HL-60 (cell line): ENCODE measurements around the gene MRPL42.

ENCODE experiments used
- DNase-seq, 2 experiments: peaks; one replicate each; pipeline ENCODE4 v3.0.0-alpha.2; 2010 to 2020; ENCODE audit warnings: low read depth in 1 of 2, low spot score in 1 of 2
- H3K27ac ChIP-seq: fragments of 250-450 bp; sonication (Bioruptor Pico); replicated peaks from 2 replicates; pipeline ENCODE4 v1.5.1; 2020; ENCODE audit warnings: mild to moderate bottlenecking, moderate library complexity
- H3K27me3 ChIP-seq: fragments of 250-450 bp; sonication (Bioruptor Pico); 2 replicates; pipeline ENCODE4 v1.5.1; 2021; ENCODE audit warnings: mild to moderate bottlenecking, moderate library complexity; ENCODE audit not compliant: insufficient read depth, poor library complexity, severe bottlenecking
- H3K4me3 ChIP-seq: replicated peaks from 2 replicates; pipeline ENCODE4 v1.5.1; 2011; ENCODE audit warnings: mild to moderate bottlenecking, control low read depth, low read length; ENCODE audit not compliant: insufficient read depth
- GABPA ChIP-seq: IDR thresholded peaks from 2 replicates; pipeline ENCODE4 v1.6.1; 2012; ENCODE audit warnings: low read depth
- POLR2AphosphoS5 ChIP-seq: IDR thresholded peaks from 2 replicates; pipeline ENCODE4 v1.6.1; 2012; ENCODE audit warnings: low read depth
- SPI1 ChIP-seq: IDR thresholded peaks from 2 replicates; pipeline ENCODE4 v1.6.1; 2012; ENCODE audit warnings: low read depth, mild to moderate bottlenecking, borderline replicate concordance
- TF ChIP-seq, protein P1 (sequence below): IDR thresholded peaks from 2 replicates; pipeline ENCODE4 v1.6.1; 2012; ENCODE audit warnings: low read depth; ENCODE audit not compliant: insufficient replicate concordance
- TF ChIP-seq, protein P2 (sequence below): IDR thresholded peaks from one replicate; pipeline ENCODE4 v1.5.1; 2011; ENCODE audit warnings: low read length, control low read depth, inconsistent platforms; ENCODE audit not compliant: insufficient read depth

The MRPL42 gene

DNA sequence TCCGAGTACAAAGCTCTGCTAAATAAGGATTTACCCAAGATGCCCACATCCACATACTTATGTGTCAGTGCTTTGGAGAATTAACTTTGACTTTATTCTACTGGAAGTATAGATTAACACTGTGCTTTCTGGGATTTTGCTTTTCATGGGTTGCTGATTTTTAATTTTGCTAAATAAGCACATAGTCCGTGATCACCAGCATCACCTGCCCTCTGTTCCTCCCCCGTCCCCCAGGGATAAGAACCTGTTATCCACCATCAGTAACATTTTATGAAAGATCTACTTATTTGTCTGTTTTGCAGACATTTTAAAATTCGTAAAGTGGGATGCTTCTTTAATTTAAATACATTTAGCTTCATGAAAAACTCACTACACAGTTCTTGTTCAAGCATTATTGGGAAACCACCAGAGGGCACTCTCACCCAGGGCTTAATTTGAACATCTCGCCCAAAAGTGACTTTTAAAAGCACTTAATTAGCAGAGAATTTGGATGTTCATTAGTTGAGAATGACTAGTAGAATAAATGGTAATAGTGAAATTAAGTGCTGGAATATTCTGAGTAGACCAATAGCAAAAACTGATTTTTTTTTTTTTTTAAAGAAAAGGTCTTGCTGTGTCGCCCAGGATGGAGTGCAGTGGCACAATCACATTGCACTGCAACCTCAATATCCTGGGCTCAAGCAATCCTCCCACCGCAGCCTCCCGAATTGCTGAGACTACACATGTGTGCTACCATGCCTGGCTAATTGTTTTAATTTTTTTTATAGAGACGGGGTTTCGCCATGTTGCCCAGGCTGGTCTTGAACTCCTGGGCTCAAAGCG is 35.7 kb downstream of the MRPL42 start:
- Histone ChIP-seq H3K27ac (no peak overlapping the region), H3K4me3 (no peak overlapping the region), H3K27me3 (no peaks in the 10 kb centered on the region)
- DNase-seq = peak in 1 of 2 experiments; percentile 31
- TF ChIP-seq, protein P1, sequence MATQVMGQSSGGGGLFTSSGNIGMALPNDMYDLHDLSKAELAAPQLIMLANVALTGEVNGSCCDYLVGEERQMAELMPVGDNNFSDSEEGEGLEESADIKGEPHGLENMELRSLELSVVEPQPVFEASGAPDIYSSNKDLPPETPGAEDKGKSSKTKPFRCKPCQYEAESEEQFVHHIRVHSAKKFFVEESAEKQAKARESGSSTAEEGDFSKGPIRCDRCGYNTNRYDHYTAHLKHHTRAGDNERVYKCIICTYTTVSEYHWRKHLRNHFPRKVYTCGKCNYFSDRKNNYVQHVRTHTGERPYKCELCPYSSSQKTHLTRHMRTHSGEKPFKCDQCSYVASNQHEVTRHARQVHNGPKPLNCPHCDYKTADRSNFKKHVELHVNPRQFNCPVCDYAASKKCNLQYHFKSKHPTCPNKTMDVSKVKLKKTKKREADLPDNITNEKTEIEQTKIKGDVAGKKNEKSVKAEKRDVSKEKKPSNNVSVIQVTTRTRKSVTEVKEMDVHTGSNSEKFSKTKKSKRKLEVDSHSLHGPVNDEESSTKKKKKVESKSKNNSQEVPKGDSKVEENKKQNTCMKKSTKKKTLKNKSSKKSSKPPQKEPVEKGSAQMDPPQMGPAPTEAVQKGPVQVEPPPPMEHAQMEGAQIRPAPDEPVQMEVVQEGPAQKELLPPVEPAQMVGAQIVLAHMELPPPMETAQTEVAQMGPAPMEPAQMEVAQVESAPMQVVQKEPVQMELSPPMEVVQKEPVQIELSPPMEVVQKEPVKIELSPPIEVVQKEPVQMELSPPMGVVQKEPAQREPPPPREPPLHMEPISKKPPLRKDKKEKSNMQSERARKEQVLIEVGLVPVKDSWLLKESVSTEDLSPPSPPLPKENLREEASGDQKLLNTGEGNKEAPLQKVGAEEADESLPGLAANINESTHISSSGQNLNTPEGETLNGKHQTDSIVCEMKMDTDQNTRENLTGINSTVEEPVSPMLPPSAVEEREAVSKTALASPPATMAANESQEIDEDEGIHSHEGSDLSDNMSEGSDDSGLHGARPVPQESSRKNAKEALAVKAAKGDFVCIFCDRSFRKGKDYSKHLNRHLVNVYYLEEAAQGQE = no peak
- TF ChIP-seq SPI1 = no peak
- no peak for TF ChIP-seq POLR2AphosphoS5
- no peak for TF ChIP-seq GABPA
- TF ChIP-seq, protein P2, sequence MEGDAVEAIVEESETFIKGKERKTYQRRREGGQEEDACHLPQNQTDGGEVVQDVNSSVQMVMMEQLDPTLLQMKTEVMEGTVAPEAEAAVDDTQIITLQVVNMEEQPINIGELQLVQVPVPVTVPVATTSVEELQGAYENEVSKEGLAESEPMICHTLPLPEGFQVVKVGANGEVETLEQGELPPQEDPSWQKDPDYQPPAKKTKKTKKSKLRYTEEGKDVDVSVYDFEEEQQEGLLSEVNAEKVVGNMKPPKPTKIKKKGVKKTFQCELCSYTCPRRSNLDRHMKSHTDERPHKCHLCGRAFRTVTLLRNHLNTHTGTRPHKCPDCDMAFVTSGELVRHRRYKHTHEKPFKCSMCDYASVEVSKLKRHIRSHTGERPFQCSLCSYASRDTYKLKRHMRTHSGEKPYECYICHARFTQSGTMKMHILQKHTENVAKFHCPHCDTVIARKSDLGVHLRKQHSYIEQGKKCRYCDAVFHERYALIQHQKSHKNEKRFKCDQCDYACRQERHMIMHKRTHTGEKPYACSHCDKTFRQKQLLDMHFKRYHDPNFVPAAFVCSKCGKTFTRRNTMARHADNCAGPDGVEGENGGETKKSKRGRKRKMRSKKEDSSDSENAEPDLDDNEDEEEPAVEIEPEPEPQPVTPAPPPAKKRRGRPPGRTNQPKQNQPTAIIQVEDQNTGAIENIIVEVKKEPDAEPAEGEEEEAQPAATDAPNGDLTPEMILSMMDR = peak; percentile 49

DNA sequence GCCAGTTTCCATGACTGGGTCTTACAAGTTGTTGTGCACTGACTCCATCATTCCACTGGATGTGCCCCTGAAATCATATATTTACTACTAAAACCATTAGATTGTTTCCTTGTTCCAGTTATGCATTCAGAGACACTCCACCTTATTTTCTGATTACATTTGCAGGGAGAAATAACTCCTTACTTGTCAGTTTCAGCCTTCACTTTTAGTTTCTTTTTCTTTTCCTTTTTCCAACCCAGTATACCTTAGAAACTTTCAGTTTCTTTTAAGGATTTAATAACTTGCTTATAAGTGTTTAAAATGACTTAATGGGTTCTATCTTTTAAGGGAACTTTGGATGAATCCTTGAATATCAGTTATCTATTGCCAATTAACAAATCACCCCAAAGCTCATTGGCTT is 39.9 kb downstream of the MRPL42 start:
- no peak overlapping the region for H3K27ac ChIP-seq
- H3K4me3 ChIP-seq = no peak overlapping the region
- no peaks in the 10 kb centered on the region for H3K27me3 ChIP-seq
- no peak for DNase-seq
- no peak for TF ChIP-seq SPI1
- TF ChIP-seq GABPA = no peak
- TF ChIP-seq, protein P2 = no peak
- TF ChIP-seq, protein P1 = no peak
- TF ChIP-seq POLR2AphosphoS5 = no peak

DNA sequence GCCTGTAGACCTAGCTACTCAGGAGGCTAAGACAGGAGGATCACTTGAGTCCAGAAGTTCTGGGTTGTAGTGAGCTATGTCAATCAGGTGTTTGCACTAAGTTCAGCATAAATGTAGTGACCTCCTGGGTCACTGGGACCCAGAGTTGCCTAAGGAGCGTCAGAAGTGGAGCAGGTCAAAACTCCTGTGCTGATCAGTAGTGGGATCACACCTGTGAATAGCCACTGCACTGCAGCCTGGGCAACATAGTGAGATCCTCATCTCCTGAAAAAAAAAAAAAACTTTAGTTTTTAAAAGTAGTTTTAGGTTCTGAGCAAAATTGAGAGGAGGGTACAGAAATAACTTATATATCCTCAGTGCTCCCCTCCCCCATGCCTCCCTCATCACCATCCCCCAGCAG is 42.2 kb downstream of the MRPL42 start:
- TF ChIP-seq, protein P2 = no peak
- TF ChIP-seq, protein P1 = no peak
- TF ChIP-seq SPI1 (no peak), POLR2AphosphoS5 (no peak), GABPA (no peak)
- Histone ChIP-seq H3K27ac (no peak overlapping the region), H3K4me3 (no peak overlapping the region), H3K27me3 (no peaks in the 10 kb centered on the region)
- no peak for DNase-seq
